PFSK-1 (cell line): Measurements from ENCODE around the gene STK39.

Experiments
- FOXP2 ChIP-seq: optimal IDR thresholded peaks from 2 replicates; pipeline ENCODE3; 2011; ENCODE audit warnings: borderline replicate concordance, control low read depth, inconsistent platforms; ENCODE audit not compliant: insufficient read depth; ENCODE audit errors: extremely low read length, extremely low read depth
- POLR2AphosphoS5 ChIP-seq: IDR thresholded peaks from 2 replicates; pipeline ENCODE4 v1.6.1; 2012; ENCODE audit warnings: low read depth, mild to moderate bottlenecking, control low read depth, low read length, moderate library complexity
- REST ChIP-seq, 2 experiments: IDR thresholded peaks; 2 replicates each; pipeline versions ENCODE4 v1.6.1 to v1.8.0; 2011 to 2012; ENCODE audit warnings: low read depth in 2 of 2, low read length in 2 of 2, control low read depth in 1 of 2, inconsistent platforms in 1 of 2, mild to moderate bottlenecking in 1 of 2, moderate library complexity in 1 of 2; ENCODE audit not compliant: insufficient read depth in 1 of 2
- SIN3A ChIP-seq: IDR thresholded peaks from 2 replicates; pipeline ENCODE4 v1.6.1; 2012; ENCODE audit warnings: mild to moderate bottlenecking, low read length, moderate library complexity, borderline replicate concordance; ENCODE audit not compliant: insufficient read depth
- TAF1 ChIP-seq: IDR thresholded peaks from 2 replicates; pipeline ENCODE4 v1.6.1; 2012; ENCODE audit warnings: low read length, control low read depth, borderline replicate concordance; ENCODE audit not compliant: insufficient read depth

STK39 gene

GRCh38 chr2:167945660-167946368 lies 301.6 kb downstream of the STK39 start:
- TF ChIP-seq REST (IDR thresholded peaks at IDR 0.05; ENCODE audit: insufficient read depth in 1 of 2, low read depth in 2 of 2, low read length in 2 of 2): no peak
- TF ChIP-seq SIN3A: no peak
- no peak for TF ChIP-seq POLR2AphosphoS5
- no peak for TF ChIP-seq TAF1
- no peak for TF ChIP-seq FOXP2

GRCh38 chr2:167944825-167945659 lies 302.4 kb downstream of the STK39 start:
- TF ChIP-seq SIN3A: no peak
- TF ChIP-seq FOXP2: no peak
- TF ChIP-seq TAF1: no peak
- TF ChIP-seq POLR2AphosphoS5: no peak
- no peak for TF ChIP-seq REST (IDR thresholded peaks at IDR 0.05; ENCODE audit: insufficient read depth in 1 of 2, low read depth in 2 of 2, low read length in 2 of 2)

GRCh38 chr2:167943897-167944296 lies 303.5 kb downstream of the STK39 start:
- TF ChIP-seq REST (IDR thresholded peaks at IDR 0.05; ENCODE audit: insufficient read depth in 1 of 2, low read depth in 2 of 2, low read length in 2 of 2): no peak
- no peak for TF ChIP-seq TAF1
- TF ChIP-seq POLR2AphosphoS5: no peak

- TF ChIP-seq SIN3A (no peak), TAF1 (no peak), REST (IDR thresholded peaks at IDR 0.05; ENCODE audit: insufficient read depth in 1 of 2, low read depth in 2 of 2, low read length in 2 of 2) (no peak), POLR2AphosphoS5 (no peak), FOXP2 (no peak)
Observed at GRCh38 chr2:167943368-167943767, 304.0 kb downstream of the STK39 start.
